ENCODE data around the gene SIT1. TPM values are rescaled to one million over a fixed set of nuclear protein-coding genes. Genes with fewer than 3 reads are reported as not detected.

Gene SIT1
- total RNA-seq, 2 donors from 2014 or later, result 0.68 TPM; not detected in 1

GRCh38 chr9:35689542-35690293, 39.0 kb upstream of the SIT1 start, which contains the start of gene TPM2:
Gene TPM2 (minus strand): TSS chr9:35689925. CDS start chr9:35689817, 108 bp downstream.
- H3K27ac ChIP-seq, result peak within 1 kb of the TSS; percentile 99 to 100
- H3K27me3 ChIP-seq (replicated peaks; ENCODE audit: insufficient read depth), result no peaks in the 10 kb centered on the region
- peaks cover 40% of the 10 kb centered on the region for H3K36me3 ChIP-seq
- peaks cover 20 to 44% of the 10 kb centered on the region in 2 donors for H3K4me1 ChIP-seq (ENCODE audit: control insufficient read depth in 1 of 2, low read depth in 2 of 2)
- peak; percentile 47 for ATAC-seq (ENCODE audit: insufficient number of reproducible peaks, low FRiP score, low read depth)
- H3K9me3 ChIP-seq, result no peaks in the 10 kb centered on the region
- DNase-seq (ENCODE audit: low spot score), result peak; percentile 62
- no peak for TF ChIP-seq CTCF (IDR thresholded peaks at IDR 0.05)
- peak within 1 kb of the TSS; percentile 94 for H3K4me3 ChIP-seq

- H3K27me3 ChIP-seq (replicated peaks; ENCODE audit: insufficient read depth), result no peaks in the 10 kb centered on the region
- no peaks in the 10 kb centered on the region for H3K9me3 ChIP-seq
- no peak for DNase-seq (ENCODE audit: low spot score)
- TF ChIP-seq CTCF (IDR thresholded peaks at IDR 0.05), result no peak
- peaks cover 19 to 46% of the 10 kb centered on the region in 2 donors for H3K4me1 ChIP-seq (ENCODE audit: control insufficient read depth in 1 of 2, low read depth in 2 of 2)
- H3K27ac ChIP-seq, result peak overlapping the region; percentile 99 to 100
- no peak for ATAC-seq (ENCODE audit: insufficient number of reproducible peaks, low FRiP score, low read depth)
- peak overlapping the region; percentile 94 for H3K4me3 ChIP-seq
- H3K36me3 ChIP-seq, result peaks cover 49% of the 10 kb centered on the region
Observed at GRCh38 chr9:35688558-35689541, 38.1 kb upstream of the SIT1 start.

- no peak for ATAC-seq (ENCODE audit: insufficient number of reproducible peaks, low FRiP score, low read depth)
- H3K27me3 ChIP-seq (replicated peaks; ENCODE audit: insufficient read depth), result no peaks in the 10 kb centered on the region
- peaks cover 57% of the 10 kb centered on the region for H3K36me3 ChIP-seq
- DNase-seq (ENCODE audit: low spot score), result no peak
- H3K4me1 ChIP-seq (ENCODE audit: control insufficient read depth in 1 of 2, low read depth in 2 of 2), result peaks cover 16 to 46% of the 10 kb centered on the region in 2 donors
- peak overlapping the region; percentile 94 for H3K4me3 ChIP-seq
- no peaks in the 10 kb centered on the region for H3K9me3 ChIP-seq
- TF ChIP-seq CTCF (IDR thresholded peaks at IDR 0.05), result no peak
- H3K27ac ChIP-seq, result peak overlapping the region; percentile 99 to 100
Observed at GRCh38 chr9:35687972-35688557, 37.3 kb upstream of the SIT1 start.

GRCh38 chr9:35687306-35687705, 36.6 kb upstream of the SIT1 start:
- ATAC-seq (ENCODE audit: insufficient number of reproducible peaks, low FRiP score, low read depth) (no peak), DNase-seq (ENCODE audit: low spot score) (no peak)
- Histone ChIP-seq H3K36me3 (peaks cover 64% of the 10 kb centered on the region), H3K27ac (peak overlapping the region; percentile 99 to 100), H3K4me1 (ENCODE audit: control insufficient read depth in 1 of 2, low read depth in 2 of 2) (peaks cover 10 to 47% of the 10 kb centered on the region in 2 donors), H3K27me3 (replicated peaks; ENCODE audit: insufficient read depth) (no peaks in the 10 kb centered on the region), H3K9me3 (no peaks in the 10 kb centered on the region), H3K4me3 (peak overlapping the region; percentile 94)
- no peak for TF ChIP-seq CTCF (IDR thresholded peaks at IDR 0.05)

Measured in thoracic aorta (tissue), 2 donors.